Stimulated activated CD4-positive, alpha-beta T cell treated with anti-CD3 and anti-CD28 coated beads, Interleukin-1b, Interleukin-23, amount 100 ng/mL, for 4 hours (primary cell): ENCODE measurements around the gene PLD3.
"Not testable (repeated sequence)": the region's sequence is repeated elsewhere in the genome, so short reads cannot be mapped to it uniquely, and the experiment has no call there.

Experiments
- DNase-seq, 2 donors: peaks; one replicate each; pipeline ENCODE4 v3.0.0-alpha.2; 2020; ENCODE audit warnings: low read depth in 2 of 2

Gene PLD3

DNA sequence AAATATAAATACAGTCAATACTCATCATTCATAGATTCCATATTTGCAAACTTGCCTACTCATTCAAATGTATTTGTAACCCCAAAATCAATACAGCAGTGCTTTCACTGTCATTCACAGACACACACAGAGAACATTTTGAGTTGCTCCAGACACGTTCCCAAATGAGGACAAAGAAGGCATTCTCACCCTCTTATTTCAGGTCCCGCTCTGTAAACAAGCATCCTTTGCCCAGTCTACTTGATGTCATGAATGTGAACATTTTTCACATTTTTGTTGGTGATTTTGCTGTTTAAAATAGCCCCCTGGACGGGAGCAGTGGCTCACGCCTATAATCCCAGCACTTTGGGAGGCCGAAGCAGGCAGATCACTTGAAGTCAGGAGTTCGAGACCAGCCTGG, 15.8 kb upstream of the PLD3 start:
- no peak for DNase-seq

- DNase-seq: not testable (repeated sequence)
These were observed 15.4 kb upstream of the PLD3 start for GRCh38 chr19:40333083-40333482.

GRCh38 chr19:40335101-40335500, 13.4 kb upstream of the PLD3 start:
- no peak for DNase-seq

- no peak for DNase-seq
These were observed 12.5 kb upstream of the PLD3 start for GRCh38 chr19:40335855-40336600.

- DNase-seq: no peak
These were observed 11.9 kb upstream of the PLD3 start for GRCh38 chr19:40336601-40336900.

GRCh38 chr19:40337107-40337506, 11.4 kb upstream of the PLD3 start:
- DNase-seq: no peak

DNA sequence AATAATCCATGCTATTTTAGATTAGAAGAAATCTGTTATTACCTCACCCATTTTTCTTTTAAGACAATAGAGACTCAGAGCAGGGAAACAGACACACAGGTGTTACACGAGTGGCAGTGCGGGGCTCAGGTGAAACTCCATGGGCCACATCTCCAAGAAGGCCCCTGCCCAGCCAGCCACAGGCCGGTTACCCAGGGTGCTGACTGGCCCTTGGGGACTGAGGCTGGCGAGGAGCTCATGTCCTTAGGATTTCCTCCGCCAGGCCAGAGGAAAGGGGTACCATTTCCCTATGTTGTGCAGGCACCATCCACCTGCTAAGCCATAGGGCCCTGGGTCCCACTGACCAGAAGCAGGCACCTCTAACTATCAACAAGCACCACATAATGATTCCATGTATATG, 10.9 kb upstream of the PLD3 start:
- DNase-seq: no peak

- no peak for DNase-seq
These were observed 9.3 kb upstream of the PLD3 start for GRCh38 chr19:40339018-40339728.

DNA sequence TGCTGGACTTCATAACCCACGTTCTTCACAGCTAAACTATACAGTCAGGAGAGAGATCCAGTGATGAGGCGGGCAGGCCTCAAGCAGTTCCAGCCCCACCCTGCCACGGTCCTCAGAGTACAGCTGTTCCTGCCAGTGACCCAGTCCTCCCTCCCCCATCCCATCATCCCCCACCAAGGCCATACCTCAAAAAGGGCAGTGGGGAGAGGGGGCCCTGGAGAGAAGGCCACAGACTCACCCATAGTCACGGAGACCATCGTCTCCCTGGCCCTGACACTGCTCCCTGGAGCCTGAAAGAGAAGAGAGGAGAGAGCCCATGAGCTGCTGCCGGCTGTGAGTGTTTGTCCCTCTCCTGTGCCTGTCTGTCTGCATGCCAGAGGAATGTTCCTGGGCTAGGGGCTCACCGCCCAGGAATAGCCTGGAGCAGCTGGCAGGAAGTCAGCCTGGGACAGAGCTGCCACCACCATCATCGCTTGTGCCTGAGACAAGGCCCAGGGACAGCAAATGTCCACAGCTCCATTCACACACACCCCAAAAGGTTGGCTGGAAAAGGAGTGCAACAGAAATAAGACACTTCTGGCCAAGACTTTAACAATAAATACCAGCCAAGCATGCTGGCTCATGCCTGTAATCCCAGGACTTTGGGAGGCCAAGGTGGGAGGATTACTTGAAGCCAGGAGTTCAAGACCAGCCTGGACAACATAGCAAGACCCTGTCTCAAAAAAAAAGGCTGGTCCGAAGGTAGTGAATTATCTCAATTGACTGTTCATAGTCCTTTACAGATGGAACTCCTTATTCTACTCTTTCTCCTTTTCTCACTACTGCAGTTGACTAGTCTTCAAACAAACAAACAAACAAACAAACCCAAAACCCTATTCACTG, 6.7 kb upstream of the PLD3 start:
- no peak for DNase-seq

GRCh38 chr19:40342644-40343311, 5.7 kb upstream of the PLD3 start:
- DNase-seq: no peak

DNA sequence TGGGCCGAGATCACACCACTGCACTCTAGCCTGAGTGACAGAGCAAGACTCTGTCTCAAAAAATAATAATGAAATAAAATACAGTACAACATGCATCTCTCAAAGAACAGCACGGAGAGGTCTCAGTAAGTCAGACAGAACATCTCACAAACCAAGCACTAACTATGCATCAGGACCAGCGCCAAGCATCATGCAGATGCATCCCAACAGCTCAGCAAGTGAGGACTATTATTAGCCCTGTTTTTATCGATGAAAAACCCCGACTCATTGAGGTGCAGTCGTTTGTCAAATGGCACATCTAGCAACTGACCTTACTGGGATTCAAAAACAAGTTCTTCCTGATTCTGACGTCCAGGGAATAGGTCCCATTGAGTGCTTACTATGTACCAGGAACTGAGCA, 4.1 kb upstream of the PLD3 start:
- no peak for DNase-seq

DNA sequence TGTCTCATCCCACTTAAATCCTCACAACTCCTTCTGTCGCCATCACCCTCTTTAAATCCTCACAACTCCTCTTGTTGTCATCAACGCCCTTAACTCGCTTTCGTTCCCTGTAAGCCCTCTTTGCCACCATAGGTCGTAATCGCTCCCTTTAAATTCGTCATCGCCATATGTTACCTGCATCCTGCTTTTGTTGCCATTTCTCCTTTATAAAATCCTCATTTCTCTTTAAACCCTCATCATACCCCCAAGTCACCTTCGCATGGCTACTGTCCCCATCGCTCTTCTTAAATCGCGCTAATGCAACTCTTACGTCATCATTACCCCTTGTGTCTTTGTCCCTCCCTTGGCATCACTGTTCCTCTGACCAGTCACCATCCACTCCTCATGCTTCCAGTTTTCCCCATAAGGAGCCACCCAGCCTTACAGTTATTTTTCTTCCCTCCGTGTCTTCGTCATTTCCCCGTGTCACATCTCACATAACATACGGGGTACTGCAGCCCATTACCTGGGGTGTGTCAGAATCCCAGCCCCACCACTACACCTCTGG, 539 bp downstream of the PLD3 start:
- DNase-seq: no peak

DNA sequence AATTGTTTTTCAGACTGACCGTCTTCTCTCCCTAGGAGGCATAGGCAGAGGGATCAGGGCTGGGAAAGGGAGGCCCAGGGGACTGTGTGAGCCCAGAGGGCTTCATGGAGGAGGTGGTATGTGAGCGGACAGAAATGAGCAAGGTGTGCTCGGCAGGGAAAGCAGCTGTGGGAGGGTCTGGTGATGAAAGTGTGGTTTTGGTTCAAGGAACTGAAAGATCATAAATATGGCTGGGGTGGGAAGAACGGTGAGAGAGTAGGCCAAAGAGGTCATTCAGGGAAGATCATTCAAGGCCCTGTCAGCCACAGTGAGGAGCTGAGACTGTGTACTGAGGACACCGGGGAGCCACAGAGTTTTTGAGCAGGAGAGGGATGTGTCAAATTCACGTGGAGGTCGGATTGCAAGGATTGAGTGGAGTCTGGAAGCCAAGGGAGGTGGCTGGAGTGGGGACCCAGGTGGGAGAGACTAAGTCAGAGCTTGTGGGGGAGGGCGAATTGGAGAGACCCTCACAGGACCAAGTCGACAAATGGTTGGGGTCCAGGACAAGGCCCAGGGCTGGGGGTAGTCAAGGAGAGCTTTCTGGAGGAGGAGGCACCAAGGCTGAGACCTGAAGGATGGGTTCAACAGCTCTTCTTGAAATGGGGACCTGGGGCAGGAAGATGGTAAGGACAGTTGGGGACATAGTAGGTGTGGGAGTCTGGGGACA, 7.6 kb downstream of the PLD3 start:
- no peak for DNase-seq

DNA sequence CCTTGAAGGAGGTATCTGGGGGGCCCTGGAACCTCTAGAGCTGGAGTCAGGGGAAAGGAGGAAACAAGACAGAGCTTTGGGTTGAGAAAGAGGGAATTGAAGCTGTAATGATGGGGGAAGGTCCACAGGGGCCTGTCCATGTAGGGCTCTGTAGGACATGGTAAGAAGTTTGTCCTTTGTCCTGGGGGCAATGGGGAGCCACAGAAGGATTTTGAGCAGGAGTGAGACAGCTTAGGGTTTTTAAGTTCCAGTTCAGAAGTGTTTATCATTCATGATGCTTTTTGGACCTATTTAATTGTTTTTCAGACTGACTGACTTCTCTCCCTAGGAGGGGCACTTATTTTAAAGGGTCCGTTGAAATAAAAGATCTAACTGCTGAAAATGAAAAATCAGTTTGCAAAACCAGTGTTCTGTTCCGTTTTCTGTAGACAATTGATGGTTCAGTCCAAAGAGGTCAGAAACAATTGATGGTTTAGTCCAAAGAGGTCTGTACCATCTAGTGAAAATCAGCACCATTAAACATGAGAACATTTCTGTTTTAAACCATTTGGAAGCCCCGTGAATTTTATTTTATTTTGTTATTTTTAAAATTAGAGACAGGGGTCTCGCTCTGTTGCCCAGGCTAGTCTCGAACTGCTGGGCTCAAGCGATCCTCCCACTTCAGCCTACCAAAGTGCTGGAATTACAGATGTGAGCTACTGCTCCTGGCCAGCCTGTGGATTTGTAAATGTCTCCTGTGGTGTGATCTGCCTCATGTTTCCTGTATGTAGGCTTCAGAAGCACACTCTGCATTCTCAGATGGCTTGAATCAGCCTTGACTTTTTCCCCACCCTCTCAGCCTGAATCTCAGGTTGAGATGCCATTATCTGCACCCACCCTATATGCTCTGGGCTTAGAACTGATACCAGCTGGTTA, 8.4 kb downstream of the PLD3 start:
- no peak for DNase-seq

DNA sequence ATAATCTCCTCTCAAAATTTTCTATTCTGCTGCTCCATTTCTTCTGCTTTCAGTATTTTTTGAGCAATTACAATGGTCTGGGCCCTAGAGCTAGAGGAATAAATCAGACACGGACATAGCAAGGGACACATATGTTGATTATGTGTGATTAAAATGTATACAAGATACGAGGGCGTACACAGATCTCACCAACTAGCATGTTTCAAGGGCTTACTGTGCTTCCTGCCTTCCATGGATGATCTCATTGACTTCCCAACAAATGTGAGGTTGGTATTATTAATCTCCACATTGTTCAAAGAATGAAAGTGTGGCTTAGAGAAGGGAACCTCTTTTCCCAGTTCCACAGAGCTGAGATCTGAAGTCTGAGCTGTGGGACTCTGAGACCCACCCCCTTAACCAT, 9.1 kb downstream of the PLD3 start:
- DNase-seq: no peak

DNA sequence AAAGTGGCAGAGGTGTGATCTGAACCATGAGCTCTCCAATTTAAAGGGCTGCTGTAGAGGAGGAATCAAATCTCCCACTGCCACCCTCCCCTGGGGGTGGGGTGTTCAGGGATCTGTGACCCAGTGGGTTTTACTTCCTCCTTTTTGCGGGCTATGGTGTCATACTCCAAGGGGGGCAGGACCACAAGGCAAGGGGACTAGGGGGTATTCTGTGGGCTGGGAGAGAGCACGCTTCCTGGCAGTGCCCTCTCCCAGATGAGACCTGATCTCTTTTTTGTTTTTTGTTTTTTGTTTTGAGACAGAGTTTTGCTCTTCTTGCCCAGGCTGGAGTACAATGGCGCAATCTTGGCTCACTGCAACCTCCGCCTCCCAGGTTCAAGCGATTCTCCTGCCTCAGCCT, 10.3 kb downstream of the PLD3 start:
- DNase-seq: no peak

DNA sequence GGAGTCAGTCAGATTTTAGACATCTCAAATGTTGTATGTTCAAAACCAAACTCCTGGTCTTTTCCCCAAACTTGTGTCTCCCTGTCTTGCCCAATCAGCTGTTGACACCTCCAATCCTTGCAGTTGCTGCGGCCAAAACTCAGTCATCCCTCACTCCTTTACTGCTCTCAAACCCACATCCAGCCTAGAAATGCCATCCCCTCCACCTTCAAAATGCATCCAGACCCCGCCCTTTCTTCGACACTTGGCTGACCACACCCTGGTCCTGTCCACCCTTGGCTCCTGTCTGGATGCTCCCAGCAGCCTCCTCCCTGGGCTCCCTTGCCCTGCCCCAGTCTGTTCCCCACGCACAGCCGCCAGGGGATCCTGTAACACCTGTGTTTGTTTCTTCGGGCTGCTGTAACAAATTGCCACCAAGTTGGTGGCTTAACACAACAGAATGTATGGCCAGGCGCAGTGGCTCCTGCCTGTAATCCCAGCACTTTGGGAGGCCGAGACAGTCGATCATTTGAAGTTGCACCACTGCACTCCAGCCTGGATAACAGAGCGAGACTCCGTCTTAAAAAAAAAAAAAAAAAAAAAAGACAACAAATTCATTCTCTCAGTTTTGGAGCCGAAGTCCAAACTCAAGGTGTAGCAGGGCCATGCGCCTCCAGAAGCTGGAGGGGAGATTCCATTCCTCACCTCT, 11.7 kb downstream of the PLD3 start:
- DNase-seq: no peak

DNA sequence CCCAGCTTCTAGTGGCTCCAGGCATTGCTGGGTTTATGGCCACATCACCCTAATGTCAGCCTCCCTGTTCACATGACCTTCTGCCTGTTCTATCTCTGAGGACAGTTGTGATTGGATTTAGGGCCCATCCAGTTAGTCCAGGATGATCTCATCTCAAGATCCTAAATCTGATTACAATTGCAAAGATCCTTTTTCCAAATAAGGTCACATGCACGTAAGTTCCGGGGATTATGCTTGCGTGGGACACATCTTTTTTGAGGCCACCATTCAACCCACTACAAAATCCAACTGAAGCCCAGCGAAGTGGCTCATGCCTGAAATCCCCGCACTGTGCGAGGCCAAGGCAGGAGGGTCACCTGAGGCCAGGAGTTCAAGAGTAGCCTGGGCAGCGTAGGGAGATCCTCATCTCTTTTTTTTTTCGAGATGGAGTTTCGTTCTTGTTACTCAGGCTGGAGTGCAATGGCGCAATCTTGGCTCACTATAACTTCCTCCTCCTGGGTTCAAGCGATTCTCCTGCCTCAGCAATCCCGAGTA, 12.3 kb downstream of the PLD3 start:
- DNase-seq: no peak

GRCh38 chr19:40362160-40362559, 13.7 kb downstream of the PLD3 start:
- DNase-seq: no peak
